SK-N-SH (cell line): ENCODE measurements around the gene AMIGO2. TPM values are rescaled to one million over a fixed set of nuclear protein-coding genes. Genes with fewer than 3 reads are reported as not detected.

ENCODE experiments used
- CTCF ChIA-PET: fragments of 300-600, 350-600 bp; formaldehyde crosslinking; extraction: SDS; loops from one replicate; lab custom pipeline; 2021; lab: Yijun Ruan, JAX
- POLR2A ChIA-PET: fragments of 350-600 bp; sonication (Branson Sonifier 250); formaldehyde crosslinking; extraction: SDS; loops from one replicate; lab custom pipeline; 2020; ENCODE audit warnings: antibody characterized with exemption, inconsistent platforms; lab: Yijun Ruan, JAX
- DNase-seq: peaks from one replicate; pipeline ENCODE4 v3.0.0; 2012
- H2AFZ ChIP-seq: fragments of 200-600 bp; sonication (generic); 2 replicates; pipeline ENCODE4 v1.8.1; 2016; ENCODE audit warnings: antibody characterized with exemption, mild to moderate bottlenecking, low read depth
- H3F3A ChIP-seq: fragments of 200-600 bp; sonication (generic); replicated peaks from 2 replicates; pipeline ENCODE3; 2016; ENCODE audit warnings: antibody characterized with exemption, mild to moderate bottlenecking; ENCODE audit not compliant: insufficient read depth
- H3K27ac ChIP-seq, 2 experiments: fragments of 200-500 bp in 1 of 2; fragments of 200-600 bp in 1 of 2; sonication (Bioruptor generic) in 1 of 2; sonication (generic), shearing (Covaris generic) in 1 of 2; 2 replicates each; pipeline versions ENCODE4 v1.5.1 to v1.6.1; 2014 to 2016; ENCODE audit warnings: low read depth in 2 of 2, inconsistent platforms in 1 of 2, low read length in 1 of 2, mild to moderate bottlenecking in 1 of 2, mixed read lengths in 1 of 2
- H3K27me3 ChIP-seq: fragments of 200-600 bp; sonication (generic), shearing (Covaris generic); 2 replicates; pipeline ENCODE4 v1.6.1; 2016; ENCODE audit warnings: mixed run types; ENCODE audit not compliant: insufficient read depth
- H3K36me3 ChIP-seq, 2 experiments: fragments of 200-500 bp in 1 of 2; fragments of 200-600 bp in 1 of 2; sonication (Bioruptor generic) in 1 of 2; sonication (generic) in 1 of 2; replicated peaks in 1 of 2; 2 replicates each; pipeline versions ENCODE3 to v1.5.1; 2014 to 2016; ENCODE audit warnings: low read length in 1 of 2, mild to moderate bottlenecking in 1 of 2; ENCODE audit not compliant: insufficient read depth in 2 of 2, control insufficient read depth in 1 of 2
- H3K4me1 ChIP-seq, 2 experiments: fragments of 200-500 bp in 1 of 2; fragments of 200-600 bp in 1 of 2; sonication (Bioruptor generic) in 1 of 2; sonication (generic), shearing (Covaris generic) in 1 of 2; 2 replicates each; pipeline versions ENCODE4 v1.5.1 to v1.6.1; 2014 to 2016; ENCODE audit warnings: low read depth in 1 of 2, low read length in 1 of 2, mixed run types in 1 of 2; ENCODE audit not compliant: insufficient read depth in 2 of 2, control insufficient read depth in 1 of 2
- H3K4me2 ChIP-seq: fragments of 200-600 bp; sonication (generic), shearing (Covaris generic); 2 replicates; pipeline ENCODE4 v1.6.1; 2017; ENCODE audit warnings: mixed run types
- H3K4me3 ChIP-seq, 2 experiments: fragments of 200-500 bp in 1 of 2; fragments of 200-600 bp in 1 of 2; sonication (Bioruptor generic) in 1 of 2; sonication (generic), shearing (Covaris generic) in 1 of 2; 2 replicates each; pipeline versions ENCODE4 v1.5.1 to v1.8.1; 2014 to 2016; ENCODE audit warnings: low read depth in 2 of 2, inconsistent platforms in 1 of 2, low read length in 1 of 2, mild to moderate bottlenecking in 1 of 2, mixed read lengths in 1 of 2, moderate library complexity in 1 of 2
- H3K79me2 ChIP-seq: fragments of 200-600 bp; sonication (generic); 2 replicates; pipeline ENCODE4 v1.8.1; 2017; ENCODE audit warnings: mild to moderate bottlenecking; ENCODE audit not compliant: insufficient read depth
- H3K9ac ChIP-seq: fragments of 200-600 bp; sonication (generic); 2 replicates; pipeline ENCODE4 v1.6.1; 2017; ENCODE audit warnings: mixed run types
- H3K9me2 ChIP-seq: fragments of 200-600 bp; sonication (generic); 2 replicates; pipeline ENCODE4 v1.6.1; 2017; ENCODE audit warnings: mixed run types
- H3K9me3 ChIP-seq: fragments of 200-600 bp; sonication (generic); 2 replicates; pipeline ENCODE4 v1.6.1; 2017; ENCODE audit warnings: mixed run types, mild to moderate bottlenecking, moderate library complexity
- H4K20me1 ChIP-seq: fragments of 200-600 bp; sonication (generic); 2 replicates; pipeline ENCODE4 v1.6.1; 2017; ENCODE audit warnings: mild to moderate bottlenecking, mixed run types; ENCODE audit not compliant: insufficient read depth
- CHD2 ChIP-seq: fragments of 150-350 bp; IDR thresholded peaks from 2 replicates; pipeline ENCODE4 v1.6.1; 2018; ENCODE audit warnings: low read length; ENCODE audit not compliant: partially characterized antibody
- JUND ChIP-seq: IDR thresholded peaks from 2 replicates; pipeline ENCODE4 v1.4.0; 2012
- MAX ChIP-seq: IDR thresholded peaks from 2 replicates; pipeline ENCODE4 v1.4.0; 2012; ENCODE audit warnings: low read depth
- RAD21 ChIP-seq: IDR thresholded peaks from 2 replicates; pipeline ENCODE4 v1.6.1; 2012; ENCODE audit warnings: mild to moderate bottlenecking, low read length
- WGBS: methylation state at CpG from one replicate; pipeline ENCODE4 v1.1.6; 2017; ENCODE audit warnings: low lambda C conversion rate; 5-methylcytosine and 5-hydroxymethylcytosine counted together
- polyA plus RNA-seq, 3 experiments: library from polyadenylated mRNA; depleted of rRNA; stranded (reverse); fragments of >200 nt; gene quantifications; 2 replicates each; pipeline ENCODE4 v1.2.3, GENCODE V29; 2012
- TF ChIP-seq, protein P1 (sequence below): fragments of 200-600 bp; sonication (generic); IDR thresholded peaks from 2 replicates; pipeline ENCODE4 v1.6.1; 2017; ENCODE audit warnings: antibody characterized with exemption, mild to moderate bottlenecking, moderate library complexity
- TF ChIP-seq, protein P2 (sequence below): IDR thresholded peaks from 2 replicates; pipeline ENCODE4 v1.4.0; 2012; ENCODE audit warnings: low read depth, borderline replicate concordance

Gene AMIGO2
- polyA plus RNA-seq, 1 of the 3 experiments (the other 2 are of a cell fraction), result 1.2 TPM

- H2AFZ ChIP-seq, result no peak overlapping the region
- H3K79me2 ChIP-seq, result no peaks in the 10 kb centered on the region
- H3K4me2 ChIP-seq, result no peak overlapping the region
- DNase-seq, result no peak
- no peaks in the 10 kb centered on the region; a peak in 1 of 4 replicates for H3K4me1 ChIP-seq
- ChIA-PET CTCF (interaction anchor here (0.6 kb wide), 1 partner anchor 27 kb away, joined by 3 read pairs; no protein-coding TSS in a partner anchor), POLR2A (no interaction called here)
- no peak overlapping the region for H3K9ac ChIP-seq
- 18% methylated on average over 5 of the region's 5 CpGs for WGBS
- TF ChIP-seq, protein P1, sequence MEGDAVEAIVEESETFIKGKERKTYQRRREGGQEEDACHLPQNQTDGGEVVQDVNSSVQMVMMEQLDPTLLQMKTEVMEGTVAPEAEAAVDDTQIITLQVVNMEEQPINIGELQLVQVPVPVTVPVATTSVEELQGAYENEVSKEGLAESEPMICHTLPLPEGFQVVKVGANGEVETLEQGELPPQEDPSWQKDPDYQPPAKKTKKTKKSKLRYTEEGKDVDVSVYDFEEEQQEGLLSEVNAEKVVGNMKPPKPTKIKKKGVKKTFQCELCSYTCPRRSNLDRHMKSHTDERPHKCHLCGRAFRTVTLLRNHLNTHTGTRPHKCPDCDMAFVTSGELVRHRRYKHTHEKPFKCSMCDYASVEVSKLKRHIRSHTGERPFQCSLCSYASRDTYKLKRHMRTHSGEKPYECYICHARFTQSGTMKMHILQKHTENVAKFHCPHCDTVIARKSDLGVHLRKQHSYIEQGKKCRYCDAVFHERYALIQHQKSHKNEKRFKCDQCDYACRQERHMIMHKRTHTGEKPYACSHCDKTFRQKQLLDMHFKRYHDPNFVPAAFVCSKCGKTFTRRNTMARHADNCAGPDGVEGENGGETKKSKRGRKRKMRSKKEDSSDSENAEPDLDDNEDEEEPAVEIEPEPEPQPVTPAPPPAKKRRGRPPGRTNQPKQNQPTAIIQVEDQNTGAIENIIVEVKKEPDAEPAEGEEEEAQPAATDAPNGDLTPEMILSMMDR, result no peak
- TF ChIP-seq CHD2 (no peak), RAD21 (no peak), MAX (no peak), JUND (no peak)
- TF ChIP-seq, protein P2, sequence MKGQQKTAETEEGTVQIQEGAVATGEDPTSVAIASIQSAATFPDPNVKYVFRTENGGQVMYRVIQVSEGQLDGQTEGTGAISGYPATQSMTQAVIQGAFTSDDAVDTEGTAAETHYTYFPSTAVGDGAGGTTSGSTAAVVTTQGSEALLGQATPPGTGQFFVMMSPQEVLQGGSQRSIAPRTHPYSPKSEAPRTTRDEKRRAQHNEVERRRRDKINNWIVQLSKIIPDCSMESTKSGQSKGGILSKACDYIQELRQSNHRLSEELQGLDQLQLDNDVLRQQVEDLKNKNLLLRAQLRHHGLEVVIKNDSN, result no peak
- no peaks in the 10 kb centered on the region for H3K9me3 ChIP-seq
- no peaks in the 10 kb centered on the region for H3K9me2 ChIP-seq
- H3K36me3 ChIP-seq, result no peaks in the 10 kb centered on the region
- H3K27me3 ChIP-seq, result peaks cover 3% of the 10 kb centered on the region; the same call in 1 of the 2 replicates
- no peaks in the 10 kb centered on the region for H3F3A ChIP-seq
- no peak overlapping the region for H3K4me3 ChIP-seq
- no peaks in the 10 kb centered on the region for H4K20me1 ChIP-seq
- H3K27ac ChIP-seq, result no peak overlapping the region
These were observed 11.9 kb downstream of the AMIGO2 start for GRCh38 chr12:47067771-47068431.

DNA sequence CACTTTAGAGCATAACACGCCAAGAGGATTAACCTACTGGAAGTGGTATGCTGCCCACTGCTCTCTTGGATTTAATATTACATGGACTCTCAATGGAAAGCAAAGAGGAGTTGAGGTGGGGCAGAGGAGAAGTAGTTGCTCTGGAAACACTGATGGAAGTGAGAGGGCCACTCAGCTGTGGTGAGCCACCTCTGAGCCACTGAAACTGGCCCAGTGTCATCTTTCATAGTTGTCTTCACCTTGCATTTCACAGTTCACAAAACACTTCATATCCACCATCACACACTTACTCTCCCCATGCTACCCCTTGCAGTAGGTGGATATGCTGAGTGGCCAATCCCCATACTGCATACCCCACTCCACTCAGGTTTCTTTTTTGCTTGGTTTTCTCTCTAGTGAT, 12.6 kb downstream of the AMIGO2 start:
- no peaks in the 10 kb centered on the region; a peak in 1 of 4 replicates for H3K4me1 ChIP-seq
- no peak overlapping the region for H2AFZ ChIP-seq
- peaks cover 3% of the 10 kb centered on the region; the same call in 1 of the 2 replicates for H3K27me3 ChIP-seq
- no peaks in the 10 kb centered on the region for H3K36me3 ChIP-seq
- no peak overlapping the region for H3K9ac ChIP-seq
- no peaks in the 10 kb centered on the region for H3F3A ChIP-seq
- POLR2A ChIA-PET, result no interaction called here
- H3K4me2 ChIP-seq, result no peak overlapping the region
- H3K4me3 ChIP-seq, result no peak overlapping the region
- no peaks in the 10 kb centered on the region for H3K9me2 ChIP-seq
- H3K79me2 ChIP-seq, result no peaks in the 10 kb centered on the region
- CTCF ChIA-PET, result interaction anchor here (0.6 kb wide), 1 partner anchor 27 kb away, joined by 3 read pairs; no protein-coding TSS in a partner anchor
- no peaks in the 10 kb centered on the region for H4K20me1 ChIP-seq
- no peak for DNase-seq
- WGBS, result 29% methylated on average over 1 of the region's 1 CpG
- H3K27ac ChIP-seq, result no peak overlapping the region
- TF ChIP-seq JUND, result no peak
- H3K9me3 ChIP-seq, result no peaks in the 10 kb centered on the region
